GM20000 (cell line): ENCODE measurements around the gene RFX5.

Experiments used
- DNase-seq: peaks from one replicate; pipeline ENCODE4 v3.0.0; 2012; ENCODE audit warnings: low spot score
- CTCF ChIP-seq: IDR thresholded peaks from 2 replicates; pipeline ENCODE4 v1.5.1; 2012; ENCODE audit warnings: mild to moderate bottlenecking, control low read depth; ENCODE audit errors: extremely low read depth, missing control alignments

The RFX5 gene

GRCh38 chr1:151312826-151313225 is 34.2 kb downstream of the RFX5 start:
- TF ChIP-seq CTCF = no peak

GRCh38 chr1:151312411-151312810 is 34.6 kb downstream of the RFX5 start:
- DNase-seq = no peak
- no peak for TF ChIP-seq CTCF

More at GRCh38 chr1:151312826-151313225, 34.2 kb downstream of the RFX5 start:
- no peak for DNase-seq

GRCh38 chr1:151311589-151312331 is 35.3 kb downstream of the RFX5 start:
- TF ChIP-seq CTCF = no peak
- DNase-seq = no peak

GRCh38 chr1:151311011-151311410 is 36.0 kb downstream of the RFX5 start:
- DNase-seq = no peak
- no peak for TF ChIP-seq CTCF

GRCh38 chr1:151309811-151310323 is 37.2 kb downstream of the RFX5 start:
- no peak for TF ChIP-seq CTCF
- no peak for DNase-seq

- TF ChIP-seq CTCF = no peak
- no peak for DNase-seq
Measured at GRCh38 chr1:151294742-151295462, 52.1 kb downstream of the RFX5 start.

GRCh38 chr1:151293093-151293492 is 54.0 kb downstream of the RFX5 start:
- no peak for TF ChIP-seq CTCF
- DNase-seq = no peak
